Upper lobe of left lung (tissue), 4 donors: ENCODE data around the gene ADAT1.

Experiments
- CTCF ChIP-seq, 6 experiments: fragments of 450-650 bp in 4 of 6; fragments of 200-600 bp in 2 of 6; sonication (generic) in 2 of 6; IDR thresholded peaks; one replicate each; pipeline ENCODE4 v1.5.1; 2016 to 2019; ENCODE audit warnings: antibody characterized with exemption in 6 of 6
- POLR2A ChIP-seq, 4 donors: fragments of 450-650 bp; IDR thresholded peaks; one replicate each; pipeline ENCODE4 v1.5.1; 2016 to 2017; ENCODE audit warnings: antibody characterized with exemption in 4 of 4, mild to moderate bottlenecking in 2 of 4

DNA sequence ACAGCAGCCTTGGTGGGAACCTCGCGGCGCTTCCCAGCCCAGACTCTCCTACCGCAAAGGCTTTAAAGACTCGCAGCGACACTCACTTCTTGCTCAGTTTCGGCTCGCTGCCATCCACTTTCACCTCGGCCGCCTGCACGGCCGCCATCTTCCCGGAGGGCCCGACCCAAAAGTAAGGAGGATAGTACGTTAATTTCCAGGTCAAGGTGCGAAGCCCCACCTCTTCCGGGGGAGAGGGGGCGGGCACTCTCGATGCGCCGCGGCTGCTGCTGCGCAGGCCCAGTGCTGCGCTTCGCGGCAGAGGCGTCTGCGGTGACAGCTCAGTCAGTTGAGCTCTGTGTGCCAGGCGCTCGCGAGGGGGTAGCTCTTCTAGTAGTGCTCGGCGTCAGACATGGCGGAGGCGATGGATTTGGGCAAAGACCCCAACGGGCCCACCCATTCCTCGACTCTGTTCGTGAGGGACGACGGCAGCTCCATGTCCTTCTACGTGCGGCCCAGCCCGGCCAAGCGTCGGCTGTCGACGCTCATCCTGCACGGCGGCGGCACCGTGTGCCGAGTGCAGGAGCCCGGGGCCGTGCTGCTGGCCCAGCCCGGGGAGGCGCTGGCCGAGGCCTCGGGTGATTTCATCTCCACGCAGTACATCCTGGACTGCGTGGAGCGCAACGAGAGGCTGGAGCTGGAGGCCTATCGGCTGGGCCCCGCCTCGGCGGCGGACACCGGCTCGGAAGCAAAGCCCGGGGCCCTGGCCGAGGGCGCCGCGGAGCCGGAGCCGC lies 24.6 kb upstream of the ADAT1 start, which contains the start of the genes KARS1 and TERF2IP:
- TF ChIP-seq POLR2A (IDR thresholded peaks at IDR 0.05), result peak; percentile 62 to 98 (median 96)
- TF ChIP-seq CTCF (IDR thresholded peaks at IDR 0.05), result peak in 1 of 6 experiments; percentile 19
